GM12878 (cell line): Measurements from ENCODE around the gene SCARB1. TPM values are rescaled to one million over a fixed set of nuclear protein-coding genes. Genes with fewer than 3 reads are reported as not detected.

Source experiments
- ATAC-seq: fragments of 200-7000 bp; cut with Tn5 transposase; 3 replicates; pipeline ENCODE4 v1.9.1; 2020; ENCODE audit warnings: mild to moderate bottlenecking, moderate library complexity
- BruUV-seq: library from RNA; stranded (reverse); fragments of 400-500 nt; replicated peaks from 2 replicates; lab custom pipeline; 2021; lab: Mats Ljungman, UMichigan
- CTCF ChIA-PET: fragments of 300-600 bp; sonication (Branson Sonifier 250); formaldehyde crosslinking; extraction: SDS; loops from one replicate; lab custom pipeline; 2021; ENCODE audit warnings: inconsistent platforms; lab: Yijun Ruan, JAX
- POLR2A ChIA-PET: fragments of 350-600 bp; formaldehyde crosslinking; extraction: SDS; loops from one replicate; lab custom pipeline; 2021; ENCODE audit warnings: inconsistent platforms; lab: Charles Lee
- RAD21 ChIA-PET: fragments of 300-600 bp; sonication (Branson Sonifier 250); formaldehyde crosslinking; loops from one replicate; lab custom pipeline; 2023; ENCODE audit warnings: antibody characterized with exemption; ENCODE audit not compliant: unreplicated experiment; lab: Charles Lee
- SMC1A ChIA-PET: fragments of 300-600 bp; sonication (Branson Sonifier 250); formaldehyde crosslinking; loops from one replicate; lab custom pipeline; 2023; ENCODE audit not compliant: unreplicated experiment, uncharacterized antibody; lab: Charles Lee
- DNase-seq: peaks from one replicate; pipeline ENCODE4 v3.0.0-alpha.2; 2011; ENCODE audit warnings: low read depth, low spot score
- FAIRE-seq: peaks from 3 replicates; lab custom pipeline; 2011; peaks lifted over from hg19 to GRCh38; lab: Jason Lieb, UNC
- H2AFZ ChIP-seq: 2 replicates; pipeline ENCODE4 v1.6.0; 2011; ENCODE audit warnings: low read depth, low read length, control low read depth; ENCODE audit not compliant: control insufficient read depth
- H3K27ac ChIP-seq: 2 replicates; pipeline ENCODE4 v1.5.1; 2011; ENCODE audit warnings: control low read depth; ENCODE audit not compliant: control insufficient read depth, insufficient read depth
- H3K27me3 ChIP-seq, 2 experiments: replicated peaks in 1 of 2; 2 replicates each; pipeline versions ENCODE4 v1.6.0 to v1.6.1; 2011; ENCODE audit warnings: low read length in 1 of 2; ENCODE audit not compliant: control insufficient read depth in 2 of 2, insufficient read depth in 2 of 2
- H3K36me3 ChIP-seq, 2 experiments: 2 replicates each; pipeline ENCODE4 v1.5.1; 2011; ENCODE audit warnings: low read length in 1 of 2; ENCODE audit not compliant: control insufficient read depth in 2 of 2, insufficient read depth in 2 of 2
- H3K4me1 ChIP-seq: 2 replicates; pipeline ENCODE4 v1.6.1; 2011; ENCODE audit warnings: mild to moderate bottlenecking, low read length, moderate library complexity, mixed read lengths; ENCODE audit not compliant: control insufficient read depth, insufficient read depth
- H3K4me2 ChIP-seq: 2 replicates; pipeline ENCODE4 v1.6.0; 2011; ENCODE audit warnings: control low read depth; ENCODE audit not compliant: control insufficient read depth, insufficient read depth
- H3K4me3 ChIP-seq: fragments of 200-600 bp; sonication (generic); 2 replicates; pipeline ENCODE4 v1.5.1; 2016
- H3K79me2 ChIP-seq: 2 replicates; pipeline ENCODE4 v1.6.0; 2011; ENCODE audit warnings: low read length; ENCODE audit not compliant: control insufficient read depth, insufficient read depth
- H3K9ac ChIP-seq: 2 replicates; pipeline ENCODE4 v1.8.0; 2011; ENCODE audit warnings: low read length, control low read depth, mixed read lengths; ENCODE audit not compliant: control insufficient read depth, insufficient read depth
- H3K9me3 ChIP-seq: replicated peaks from 3 replicates; pipeline ENCODE4 v1.5.1; 2011; ENCODE audit warnings: mild to moderate bottlenecking, low read length; ENCODE audit not compliant: control insufficient read depth, insufficient read depth
- H4K20me1 ChIP-seq: 2 replicates; pipeline ENCODE4 v1.6.0; 2011; ENCODE audit not compliant: control insufficient read depth, insufficient read depth
- BCL11A ChIP-seq: IDR thresholded peaks from 2 replicates; pipeline ENCODE4 v1.6.1; 2011; ENCODE audit warnings: low read depth, low read length
- CTCF ChIP-seq, 3 experiments: IDR thresholded peaks in 2 of 3; conservative IDR thresholded peaks in 1 of 3; 2 replicates each; pipeline ENCODE4 v1.5.1; 2011; ENCODE audit warnings: low read depth in 3 of 3, low read length in 3 of 3, mild to moderate bottlenecking in 3 of 3, control low read depth in 2 of 3, moderate library complexity in 2 of 3, inconsistent platforms in 1 of 3, mixed read lengths in 1 of 3; ENCODE audit not compliant: control insufficient read depth in 2 of 3, insufficient read depth in 1 of 3; ENCODE audit errors: extremely low read depth in 1 of 3
- E2F4 ChIP-seq: IDR thresholded peaks from 2 replicates; pipeline ENCODE4 v1.6.1; 2012; ENCODE audit warnings: low read depth, low read length, improper control_type of control experiment
- E2F8 ChIP-seq: fragments of 450-650 bp; IDR thresholded peaks from 2 replicates; pipeline ENCODE4 v1.6.1; 2018; ENCODE audit warnings: mild to moderate bottlenecking, low read depth, moderate library complexity; ENCODE audit not compliant: partially characterized antibody
- ESRRA ChIP-seq: IDR thresholded peaks from 2 replicates; pipeline ENCODE4 v1.6.1; 2012; ENCODE audit warnings: mild to moderate bottlenecking, low read length, improper control_type of control experiment
- NFIC ChIP-seq: IDR thresholded peaks from 2 replicates; pipeline ENCODE4 v1.6.1; 2012; ENCODE audit warnings: low read depth, mild to moderate bottlenecking, inconsistent platforms, low read length, moderate library complexity
- POU2F2 ChIP-seq: IDR thresholded peaks from 3 replicates; pipeline ENCODE4 v1.6.1; 2011; ENCODE audit warnings: low read depth, mild to moderate bottlenecking, low read length, borderline replicate concordance
- RB1 ChIP-seq: fragments of 450-650 bp; formaldehyde crosslinking; IDR thresholded peaks from 2 replicates; pipeline ENCODE4 v1.6.1; 2017; ENCODE audit warnings: mild to moderate bottlenecking, borderline replicate concordance
- SKIL ChIP-seq: fragments of 450-650 bp; IDR thresholded peaks from 2 replicates; pipeline ENCODE4 v1.6.1; 2017; ENCODE audit warnings: mild to moderate bottlenecking, low read depth, inconsistent platforms; ENCODE audit not compliant: poor library complexity, severe bottlenecking
- SPI1 ChIP-seq: IDR thresholded peaks from 2 replicates; pipeline ENCODE4 v1.6.1; 2011; ENCODE audit warnings: low read depth, mild to moderate bottlenecking, low read length, moderate library complexity, borderline replicate concordance; ENCODE audit not compliant: insufficient read depth
- ZNF24 ChIP-seq: fragments of 450-650 bp; IDR thresholded peaks from 2 replicates; pipeline ENCODE4 v1.6.1; 2017; ENCODE audit warnings: antibody characterized with exemption, mild to moderate bottlenecking
- WGBS: methylation state at CpG from one replicate; pipeline ENCODE4 v1.1.6; 2016; ENCODE audit warnings: low lambda C conversion rate; ENCODE audit not compliant: insufficient replicate concordance, insufficient coverage; ENCODE audit errors: missing lambda C conversion rate; 5-methylcytosine and 5-hydroxymethylcytosine counted together
- in situ Hi-C: fragments of 300-500 bp; cut with MboI; formaldehyde crosslinking; loops from 9 replicates; pipeline ENCODE4 v1.14.3; 2018; ENCODE audit warnings: mixed read lengths
- intact Hi-C: fragments of 100-400 bp; cut with micrococcal nuclease; formaldehyde crosslinking; loops from one replicate; pipeline ENCODE4 v1.14.2; 2022; ENCODE audit not compliant: unreplicated experiment
- polyA plus RNA-seq, 11 experiments: library from polyadenylated mRNA; depleted of rRNA in 4 of 11; unstranded in 6 of 11; stranded (reverse) in 5 of 11; fragments of >200 nt; fragmentation: Nextera tagmentation in 4 of 11; fragmentation: Illumina TruSeq in 1 of 11; extraction: Ambion mirVana in 4 of 11; extraction: Trizol in 1 of 11; gene quantifications; 1 replicate in 1 of 11; 2 replicates in 10 of 11; pipeline versions ENCODE4 v1.2.1 to v1.2.3, GENCODE V29; 2011 to 2016; ENCODE audit warnings: inconsistent platforms in 2 of 11, missing spikeins in 2 of 11, low read depth in 1 of 11
- total RNA-seq, 4 experiments: library from RNA; depleted of rRNA in 3 of 4; stranded (reverse); fragments of >200 nt in 3 of 4; fragmentation: Illumina TruSeq in 1 of 4; extraction: Trizol in 1 of 4; gene quantifications; 2 replicates each; pipeline versions ENCODE4 v1.2.1 to v1.2.3, GENCODE V29; 2013 to 2021

The SCARB1 gene
- total and polyA plus RNA-seq, 10 of the 15 experiments (the other 5 are each of a cell fraction or from before 2014, with no cell fraction given), result 0.34 to 104 (median 63.1) TPM

GRCh38 chr12:124842800-124843510 is 20.7 kb downstream of the SCARB1 start (continued):
- TF ChIP-seq CTCF (IDR thresholded peaks at IDR 0.05 in 2 of 3, conservative IDR thresholded peaks at IDR 0.05 in 1 of 3; ENCODE audit: control insufficient read depth in 2 of 3, extremely low read depth in 1 of 3, insufficient read depth in 1 of 3, low read depth in 3 of 3, low read length in 3 of 3), result no peak

- Histone ChIP-seq H3K9me3 (no peaks in the 10 kb centered on the region), H4K20me1 (no peaks in the 10 kb centered on the region), H3K4me3 (no peak overlapping the region), H3K79me2 (peaks cover 22% of the 10 kb centered on the region), H3K27ac (no peak overlapping the region), H3K27me3 (no peaks in the 10 kb centered on the region), H3K36me3 (peaks cover 4% of the 10 kb centered on the region in 2 experiments; a peak in 3 of 4 replicates), H3K4me2 (no peak overlapping the region), H3K9ac (no peak overlapping the region), H3K4me1 (no peaks in the 10 kb centered on the region), H2AFZ (no peak overlapping the region)
- ChIA-PET RAD21 (no interaction called here), SMC1A (interaction anchor here (0.5 kb wide), 1 partner anchor 1058 kb away, joined by 3 read pairs; no protein-coding TSS in a partner anchor), CTCF (interaction anchor here (1.8 kb wide), 1 partner anchor 65 kb away, joined by 4 read pairs; no protein-coding TSS in a partner anchor), POLR2A (no interaction called here)
- in situ Hi-C loops, result no loop called here
- ATAC-seq (no peak), DNase-seq (no peak), FAIRE-seq (no peak)
- intact Hi-C loops, result no loop called here
- BruUV-seq, result no TSS peak
- 91% methylated on average over 14 of the region's 14 CpGs for WGBS
- TF ChIP-seq E2F4, result no peak
- TF ChIP-seq ESRRA, result no peak
- TF ChIP-seq NFIC, result no peak
- no peak for TF ChIP-seq SKIL
- TF ChIP-seq RB1, result no peak
- no peak for TF ChIP-seq POU2F2
- TF ChIP-seq SPI1, result no peak
- no peak for TF ChIP-seq E2F8
- no peak for TF ChIP-seq ZNF24
- no peak for TF ChIP-seq BCL11A
These were observed 21.5 kb downstream of the SCARB1 start for GRCh38 chr12:124842073-124842749.
